ENCODE measurements around the gene TSEN54.

TSEN54 gene

DNA sequence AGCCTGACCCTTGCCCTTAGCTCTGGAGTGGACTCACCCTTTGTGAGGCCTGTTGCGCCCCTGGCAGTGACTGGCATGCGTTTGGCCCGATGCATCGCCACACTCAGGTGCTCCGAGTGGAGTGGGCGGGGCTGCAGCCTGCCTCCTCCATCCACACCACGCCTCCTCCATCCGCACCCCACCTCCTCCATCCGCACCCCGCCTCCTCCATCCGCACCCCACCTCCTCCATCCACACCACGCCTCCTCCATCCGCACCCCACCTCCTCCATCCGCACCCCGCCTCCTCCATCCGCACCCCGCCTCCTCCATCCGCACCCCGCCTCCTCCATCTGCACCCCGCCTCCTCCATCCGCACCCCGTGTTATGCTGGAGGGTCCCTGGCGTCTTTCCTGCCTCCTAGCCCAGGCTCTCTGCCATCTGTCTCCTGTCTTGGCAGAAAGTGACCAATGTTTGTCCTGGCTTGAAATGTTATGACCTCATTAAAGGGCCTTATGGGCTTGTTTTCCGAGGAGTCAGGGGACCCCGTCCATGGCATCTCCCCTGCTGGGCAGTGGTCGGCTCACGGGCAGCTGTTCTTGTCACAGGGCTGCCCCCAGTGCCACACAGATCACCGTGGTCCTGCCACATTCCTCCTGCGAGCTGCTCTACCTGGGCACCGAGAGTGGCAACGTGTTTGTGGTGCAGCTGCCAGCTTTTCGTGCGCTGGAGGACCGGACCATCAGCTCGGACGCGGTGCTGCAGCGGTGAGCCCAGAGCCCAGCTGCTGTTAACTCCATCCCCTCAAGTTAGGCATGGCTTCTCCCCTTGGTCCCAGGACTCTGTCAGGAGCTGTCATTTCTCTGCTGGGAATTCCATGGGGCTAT, 42.6 kb downstream of the TSEN54 start:
- DNase-seq: no peak
- TF ChIP-seq GATA1 (IDR thresholded peaks at IDR 0.05; ENCODE audit: low read depth, low read length): no peak
- TF ChIP-seq POLR2A (IDR thresholded peaks at IDR 0.05; ENCODE audit: low read length): no peak

DNA sequence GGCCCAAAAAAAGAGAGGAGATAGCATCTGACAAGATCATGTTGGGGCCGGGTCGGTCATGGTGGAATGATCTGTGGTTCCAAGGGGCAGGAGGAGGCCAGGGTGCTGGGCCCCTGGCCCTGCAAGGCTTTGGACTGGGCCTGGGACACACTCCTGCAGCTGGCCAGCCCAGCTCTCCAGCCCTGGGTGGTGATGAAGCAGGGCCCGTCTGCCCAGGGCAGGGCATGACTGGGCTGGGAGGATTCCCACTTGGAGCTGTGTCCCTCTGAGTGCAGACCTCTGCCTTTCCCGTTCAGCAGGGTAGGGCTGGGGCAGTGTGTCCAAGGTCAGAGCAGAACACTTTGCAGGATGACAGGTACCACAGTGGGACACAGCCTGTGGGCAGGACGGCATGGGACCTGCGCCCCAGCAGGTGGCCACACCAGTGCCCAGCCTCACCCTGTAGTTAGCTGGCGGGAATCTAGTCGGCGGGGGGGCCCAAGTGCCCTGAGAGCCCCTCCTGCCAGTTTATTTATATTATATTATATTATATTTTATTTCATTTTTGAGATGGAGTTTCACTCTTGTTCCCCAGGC, 43.7 kb downstream of the TSEN54 start:
- TF ChIP-seq GATA1 (IDR thresholded peaks at IDR 0.05; ENCODE audit: low read depth, low read length) (no peak), POLR2A (IDR thresholded peaks at IDR 0.05; ENCODE audit: low read length) (no peak)
- DNase-seq: no peak

DNA sequence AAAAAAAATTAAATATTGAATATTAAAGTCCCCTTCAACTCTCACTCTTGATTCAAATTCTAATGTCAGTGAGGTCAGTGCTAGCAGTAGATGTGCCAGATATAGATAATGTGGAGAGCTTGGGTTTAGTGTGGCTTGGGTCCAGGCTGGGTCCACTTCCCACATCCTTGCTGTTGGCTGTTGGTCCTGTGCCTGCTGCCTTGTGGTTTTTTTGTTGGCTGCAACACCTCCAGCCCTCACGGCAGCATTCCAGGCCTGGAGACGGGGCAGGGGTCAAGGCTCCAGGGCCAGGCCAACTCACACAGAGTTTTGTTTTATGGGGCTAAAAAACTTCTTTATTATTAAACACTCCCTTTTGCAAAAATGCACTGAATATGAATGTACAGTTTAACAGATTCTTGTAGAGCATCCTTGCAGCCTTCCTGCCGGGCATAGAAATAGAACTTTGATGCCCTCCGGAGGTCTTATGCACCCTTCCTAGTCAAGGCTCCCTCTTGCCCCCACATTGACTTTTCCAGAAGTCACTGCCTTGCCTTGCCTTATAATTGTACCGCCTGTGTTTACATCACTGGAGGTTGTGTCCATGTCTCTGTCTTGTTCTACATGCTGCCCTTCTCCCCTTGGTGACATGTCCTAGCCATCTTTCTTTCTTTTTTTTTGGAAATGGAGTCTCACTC, 45.7 kb downstream of the TSEN54 start:
- DNase-seq: no peak

DNA sequence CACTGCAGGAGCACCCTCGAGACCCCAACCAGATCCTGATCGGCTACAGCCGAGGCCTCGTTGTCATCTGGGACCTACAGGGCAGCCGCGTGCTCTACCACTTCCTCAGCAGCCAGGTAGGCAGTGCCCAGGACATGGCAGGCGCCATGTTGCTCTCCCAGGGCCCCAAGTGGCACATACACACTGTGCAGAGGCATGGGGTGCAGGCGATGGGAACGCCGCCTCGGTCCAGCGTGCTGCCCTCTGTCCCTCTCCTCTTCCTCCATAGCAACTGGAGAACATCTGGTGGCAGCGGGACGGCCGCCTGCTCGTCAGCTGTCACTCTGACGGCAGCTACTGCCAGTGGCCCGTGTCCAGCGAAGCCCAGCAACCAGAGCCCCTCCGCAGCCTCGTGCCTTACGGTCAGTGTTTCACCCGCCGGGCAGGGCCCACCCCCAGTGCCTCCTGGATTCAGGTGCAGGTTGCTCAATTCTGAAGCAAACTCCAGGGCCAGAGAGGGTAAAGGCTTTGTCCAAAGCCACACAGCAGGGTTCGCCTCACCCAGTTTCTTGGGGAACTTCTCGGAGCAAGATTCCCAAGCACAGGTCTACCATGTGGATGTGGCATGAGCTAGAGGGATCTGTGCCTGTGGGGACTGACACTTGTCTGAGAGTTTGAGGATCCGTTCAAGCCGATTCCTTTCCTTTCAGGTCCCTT, 46.9 kb downstream of the TSEN54 start:
- no peak for DNase-seq
- no peak for TF ChIP-seq POLR2A (IDR thresholded peaks at IDR 0.05; ENCODE audit: low read length)
- TF ChIP-seq GATA1 (IDR thresholded peaks at IDR 0.05; ENCODE audit: low read depth, low read length): no peak

More for the DNA sequence above, 45.7 kb downstream of the TSEN54 start:
- TF ChIP-seq GATA1 (IDR thresholded peaks at IDR 0.05; ENCODE audit: low read depth, low read length): no peak
- no peak for TF ChIP-seq POLR2A (IDR thresholded peaks at IDR 0.05; ENCODE audit: low read length)

DNA sequence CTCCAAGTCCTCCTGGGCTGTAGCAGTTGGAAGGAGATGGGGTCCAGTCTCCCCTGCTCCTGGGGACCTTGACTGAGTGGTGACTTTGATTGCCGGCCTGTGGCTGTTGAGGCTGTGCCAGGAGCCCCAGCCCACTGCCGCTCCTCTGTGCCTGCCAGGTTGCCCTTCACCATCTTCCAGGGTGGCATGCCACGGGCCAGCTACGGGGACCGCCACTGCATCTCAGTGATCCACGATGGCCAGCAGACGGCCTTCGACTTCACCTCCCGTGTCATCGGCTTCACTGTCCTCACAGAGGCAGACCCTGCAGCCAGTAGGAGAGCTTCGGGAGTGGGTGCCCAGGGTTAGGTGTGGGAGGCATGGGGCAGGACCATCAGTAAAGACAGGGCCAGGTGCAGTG, 47.9 kb downstream of the TSEN54 start:
- no peak for DNase-seq
- TF ChIP-seq POLR2A (IDR thresholded peaks at IDR 0.05; ENCODE audit: low read length): no peak

DNA sequence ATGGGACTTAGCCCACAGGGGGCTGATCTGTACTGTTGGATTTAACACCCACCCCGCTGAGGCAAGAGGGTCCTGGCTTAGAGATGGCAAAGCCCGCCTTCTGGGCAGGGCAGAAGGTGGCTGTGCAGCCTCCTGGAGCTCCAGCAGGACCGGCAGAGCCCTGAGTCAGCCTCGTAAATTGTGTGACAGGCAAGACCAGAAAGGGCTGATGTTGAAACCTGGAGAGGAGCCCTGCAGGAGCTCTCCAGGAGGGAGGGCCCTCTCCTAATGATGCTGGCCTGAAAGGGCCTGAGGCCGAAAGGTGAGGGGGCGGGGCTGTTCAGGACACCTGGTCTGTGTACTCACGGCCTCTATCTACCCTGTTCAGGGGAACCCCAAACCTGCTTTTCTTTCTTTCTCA, 48.7 kb downstream of the TSEN54 start:
- TF ChIP-seq GATA1 (IDR thresholded peaks at IDR 0.05; ENCODE audit: low read depth, low read length) (no peak), POLR2A (IDR thresholded peaks at IDR 0.05; ENCODE audit: low read length) (no peak)
- DNase-seq: no peak

DNA sequence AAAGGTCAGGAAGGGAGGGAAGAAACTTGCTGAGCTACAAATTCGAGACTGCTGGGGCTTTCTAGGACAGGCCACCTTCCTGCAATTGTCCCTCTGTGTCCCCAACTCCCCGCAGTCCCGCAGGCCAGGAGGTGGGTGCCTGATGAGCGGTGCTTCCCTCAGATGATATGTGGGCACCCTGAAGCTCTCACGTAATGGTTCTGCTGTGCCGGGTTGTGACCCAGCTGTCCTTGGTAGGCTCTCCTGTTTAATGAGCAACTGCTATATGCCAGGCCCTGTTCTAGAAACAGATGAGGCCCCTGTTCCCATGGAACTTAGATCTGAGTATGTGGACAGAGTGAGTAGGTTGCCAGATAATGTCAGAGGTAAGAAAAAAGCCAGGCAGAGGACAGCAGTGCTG, 49.3 kb downstream of the TSEN54 start:
- TF ChIP-seq POLR2A (IDR thresholded peaks at IDR 0.05; ENCODE audit: low read length) (no peak), GATA1 (IDR thresholded peaks at IDR 0.05; ENCODE audit: low read depth, low read length) (no peak)
- DNase-seq: no peak

DNA sequence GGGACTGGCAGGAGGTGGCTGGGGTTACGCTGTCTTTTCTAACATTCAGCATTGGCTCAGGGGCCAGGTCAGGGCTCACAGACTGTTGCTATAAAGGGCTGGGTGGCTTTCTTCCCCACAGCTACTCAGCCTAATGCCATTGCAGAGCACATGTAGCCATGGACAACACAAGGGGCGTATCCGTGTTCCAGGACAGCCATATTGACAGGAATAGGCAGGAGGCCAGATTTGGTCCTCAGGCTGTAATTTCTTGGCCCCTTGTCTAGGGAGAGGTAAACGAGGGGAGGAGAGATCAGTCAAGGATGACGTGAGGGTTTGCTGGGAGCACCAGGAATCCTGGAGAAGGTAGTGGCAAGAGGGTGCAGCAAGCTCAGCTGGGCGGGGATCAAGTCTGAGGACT, 50.1 kb downstream of the TSEN54 start:
- no peak for DNase-seq
- TF ChIP-seq POLR2A (IDR thresholded peaks at IDR 0.05; ENCODE audit: low read length): no peak
- TF ChIP-seq GATA1 (IDR thresholded peaks at IDR 0.05; ENCODE audit: low read depth, low read length): no peak

DNA sequence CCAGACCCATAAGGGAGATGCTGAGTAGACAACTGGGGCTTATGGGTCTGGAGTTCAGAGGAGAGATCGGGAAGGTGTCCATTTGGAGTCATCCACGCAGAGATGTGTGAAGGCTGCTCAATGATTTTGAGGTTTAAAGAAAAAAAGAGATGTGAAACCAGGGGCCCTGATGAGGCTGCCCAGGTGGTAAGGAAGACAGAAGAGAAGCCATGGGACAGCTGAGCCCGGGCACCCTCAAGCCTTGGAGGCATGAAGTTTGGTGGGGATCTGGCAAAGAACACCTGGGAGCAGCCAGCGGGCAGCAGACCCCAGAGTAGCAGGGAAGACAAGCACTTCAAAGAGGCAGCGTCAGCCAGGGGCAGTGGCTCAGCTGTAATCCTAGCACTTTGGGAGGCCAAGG, 50.5 kb downstream of the TSEN54 start:
- DNase-seq: no peak
- TF ChIP-seq POLR2A (IDR thresholded peaks at IDR 0.05; ENCODE audit: low read length): no peak
- TF ChIP-seq GATA1 (IDR thresholded peaks at IDR 0.05; ENCODE audit: low read depth, low read length): no peak

DNA sequence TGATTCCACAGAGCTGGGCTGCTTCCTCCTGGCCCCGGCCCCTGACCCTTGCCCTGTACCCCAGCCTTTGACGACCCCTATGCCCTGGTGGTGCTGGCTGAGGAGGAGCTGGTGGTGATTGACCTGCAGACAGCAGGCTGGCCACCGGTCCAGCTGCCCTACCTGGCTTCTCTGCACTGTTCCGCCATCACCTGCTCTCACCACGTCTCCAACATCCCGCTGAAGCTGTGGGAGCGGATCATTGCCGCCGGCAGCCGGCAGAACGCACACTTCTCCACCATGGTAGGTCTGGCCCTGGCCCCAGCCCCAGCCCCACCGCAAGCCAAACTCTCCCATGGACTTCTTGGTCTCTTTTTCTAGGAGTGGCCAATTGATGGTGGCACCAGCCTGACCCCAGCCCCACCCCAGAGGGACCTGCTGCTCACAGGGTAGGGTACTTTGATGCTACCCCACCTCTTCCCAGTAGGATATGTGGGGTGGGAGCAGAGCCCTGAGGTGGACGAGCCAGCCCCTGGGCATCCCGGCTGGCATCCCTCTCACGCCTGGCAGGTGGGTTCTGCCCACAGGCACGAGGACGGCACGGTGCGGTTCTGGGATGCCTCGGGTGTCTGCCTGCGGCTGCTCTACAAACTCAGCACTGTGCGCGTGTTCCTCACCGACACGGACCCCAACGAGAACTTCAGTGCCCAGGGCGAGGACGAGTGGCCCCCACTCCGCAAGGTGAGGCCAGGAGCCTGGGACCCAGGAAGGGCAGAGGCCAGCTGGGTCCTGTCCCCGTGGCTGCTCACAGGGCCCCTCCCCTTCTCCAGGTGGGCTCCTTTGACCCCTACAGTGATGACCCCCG, 52.3 kb downstream of the TSEN54 start:
- TF ChIP-seq GATA1 (IDR thresholded peaks at IDR 0.05; ENCODE audit: low read depth, low read length) (no peak), POLR2A (IDR thresholded peaks at IDR 0.05; ENCODE audit: low read length) (no peak)
- DNase-seq: no peak

DNA sequence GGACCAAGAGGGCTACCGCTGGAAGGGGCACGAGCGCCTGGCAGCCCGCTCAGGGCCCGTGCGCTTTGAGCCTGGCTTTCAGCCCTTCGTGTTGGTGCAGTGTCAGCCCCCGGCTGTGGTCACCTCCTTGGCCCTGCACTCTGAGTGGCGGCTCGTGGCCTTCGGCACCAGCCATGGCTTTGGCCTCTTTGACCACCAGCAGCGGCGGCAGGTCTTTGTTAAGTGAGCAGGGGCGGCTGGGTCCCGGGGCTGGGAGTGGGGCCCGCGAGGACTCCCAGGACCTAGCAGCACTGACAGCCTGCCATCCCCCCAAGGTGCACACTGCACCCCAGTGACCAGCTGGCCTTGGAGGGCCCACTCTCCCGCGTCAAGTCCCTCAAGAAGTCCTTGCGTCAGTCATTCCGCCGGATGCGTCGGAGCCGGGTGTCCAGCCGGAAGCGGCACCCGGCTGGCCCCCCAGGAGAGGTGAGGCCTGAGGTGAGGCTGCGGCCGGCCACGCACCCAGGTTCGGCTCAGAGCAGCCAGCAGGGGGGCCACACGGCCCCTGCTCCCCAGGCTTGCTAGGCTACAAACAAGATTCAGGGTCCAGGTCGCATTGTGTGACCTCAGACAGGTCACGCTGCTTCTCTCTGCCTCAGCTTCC, 53.8 kb downstream of the TSEN54 start:
- TF ChIP-seq GATA1 (IDR thresholded peaks at IDR 0.05; ENCODE audit: low read depth, low read length) (no peak), POLR2A (IDR thresholded peaks at IDR 0.05; ENCODE audit: low read length) (no peak)

DNA sequence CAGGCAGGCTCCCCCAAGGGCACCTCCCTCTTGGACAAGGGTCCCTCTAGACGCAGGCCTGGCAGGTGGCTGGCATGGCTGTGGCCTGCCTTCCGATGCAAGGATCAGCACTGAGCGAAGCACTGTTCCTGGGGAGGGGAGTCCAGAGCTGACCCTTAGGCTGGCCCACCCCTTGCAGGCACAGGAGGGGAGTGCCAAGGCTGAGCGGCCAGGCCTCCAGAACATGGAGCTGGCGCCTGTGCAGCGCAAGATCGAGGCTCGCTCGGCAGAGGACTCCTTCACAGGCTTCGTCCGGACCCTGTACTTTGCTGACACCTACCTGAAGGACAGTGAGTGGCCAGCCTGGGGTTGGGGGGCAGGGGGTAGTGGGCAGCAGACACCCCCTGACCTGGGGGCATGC, 54.4 kb downstream of the TSEN54 start:
- no peak for TF ChIP-seq GATA1 (IDR thresholded peaks at IDR 0.05; ENCODE audit: low read depth, low read length)
- TF ChIP-seq POLR2A (IDR thresholded peaks at IDR 0.05; ENCODE audit: low read length): no peak
- DNase-seq: no peak

More for the DNA sequence above, 53.8 kb downstream of the TSEN54 start:
- DNase-seq: no peak

Data from erythroblast (primary cell).